Measurements from ENCODE around the gene BMP6.

DNA sequence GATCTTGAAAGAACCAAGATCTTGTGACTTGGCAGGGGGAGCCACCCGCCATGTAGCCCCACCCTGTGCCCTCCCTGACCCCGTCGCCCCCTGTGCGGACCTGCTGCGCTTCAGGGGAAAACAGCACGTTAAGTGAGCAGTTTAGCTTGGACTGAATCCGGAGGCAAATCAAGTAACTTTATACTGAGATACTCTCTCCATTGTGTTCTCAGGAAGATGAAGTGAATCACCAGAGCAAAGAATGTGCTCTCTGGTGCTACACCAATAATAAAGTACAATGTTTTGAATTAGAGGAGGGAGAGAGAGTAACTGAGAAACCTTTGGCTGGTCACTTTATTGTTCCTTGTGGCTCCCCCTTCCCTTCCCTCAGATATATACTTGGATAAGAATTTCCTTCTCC is 101.2 kb downstream of the BMP6 start:
- TF ChIP-seq CTCF (IDR thresholded peaks at IDR 0.05) (no peak), JUN (IDR thresholded peaks at IDR 0.05) (no peak), KDM5A (IDR thresholded peaks at IDR 0.05) (no peak), MAZ (IDR thresholded peaks at IDR 0.05; ENCODE audit: borderline replicate concordance, low read depth, low read length) (no peak), NFE2L2 (conservative IDR thresholded peaks at IDR 0.05; ENCODE audit: low read length) (no peak), MAFK (IDR thresholded peaks at IDR 0.05; ENCODE audit: partially characterized antibody) (no peak), POLR2A (IDR thresholded peaks at IDR 0.05; ENCODE audit: low read length) (no peak), PBX3 (IDR thresholded peaks at IDR 0.05) (no peak), CEBPB (IDR thresholded peaks at IDR 0.05) (no peak)
- TF ChIP-seq, protein P1, sequence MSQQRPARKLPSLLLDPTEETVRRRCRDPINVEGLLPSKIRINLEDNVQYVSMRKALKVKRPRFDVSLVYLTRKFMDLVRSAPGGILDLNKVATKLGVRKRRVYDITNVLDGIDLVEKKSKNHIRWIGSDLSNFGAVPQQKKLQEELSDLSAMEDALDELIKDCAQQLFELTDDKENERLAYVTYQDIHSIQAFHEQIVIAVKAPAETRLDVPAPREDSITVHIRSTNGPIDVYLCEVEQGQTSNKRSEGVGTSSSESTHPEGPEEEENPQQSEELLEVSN (IDR thresholded peaks at IDR 0.05; ENCODE audit: borderline replicate concordance, low read depth): no peak
